IMR-90 (cell line): Measurements from ENCODE around the gene KCNAB2. TPM values are rescaled to one million over a fixed set of nuclear protein-coding genes. Genes with fewer than 3 reads are reported as not detected.

Experiments used
- ATAC-seq: fragments of 200-7000 bp; cut with Tn5 transposase; 2 replicates; pipeline ENCODE4 v1.9.1; 2020; ENCODE audit warnings: low read depth, mild to moderate bottlenecking, moderate library complexity
- BruUV-seq: library from RNA; stranded (reverse); fragments of 400-500 nt; replicated peaks from 2 replicates; lab custom pipeline; 2021; lab: Mats Ljungman, UMichigan
- CTCF ChIA-PET: fragments of 300-600 bp; formaldehyde crosslinking; extraction: SDS; loops from one replicate; lab custom pipeline; 2021; ENCODE audit warnings: antibody characterized with exemption; lab: Yijun Ruan, JAX
- POLR2A ChIA-PET: fragments of 300-600 bp; sonication (Branson Sonifier 250); formaldehyde crosslinking; loops from one replicate; lab custom pipeline; 2022; ENCODE audit warnings: antibody characterized with exemption; ENCODE audit not compliant: unreplicated experiment; lab: Charles Lee
- DNase-seq: peaks from one replicate; pipeline ENCODE4 v3.0.0; 2013
- H2AFZ ChIP-seq: replicated peaks from 2 replicates; pipeline ENCODE3; 2013; ENCODE audit warnings: low read length, mild to moderate bottlenecking; ENCODE audit not compliant: poor library complexity
- H2AK5ac ChIP-seq: 2 replicates; pipeline ENCODE4 v1.6.1; 2013; ENCODE audit warnings: low read depth, low read length, inconsistent platforms
- H2AK9ac ChIP-seq: replicated peaks from 2 replicates; pipeline ENCODE3; 2013; ENCODE audit warnings: mild to moderate bottlenecking, low read depth, low read length, moderate library complexity; ENCODE audit not compliant: poor library complexity
- H2BK120ac ChIP-seq: 2 replicates; pipeline ENCODE4 v1.6.1; 2013; ENCODE audit warnings: low read depth, low read length, inconsistent platforms
- H2BK15ac ChIP-seq: 3 replicates; pipeline ENCODE4 v1.6.1; 2013; ENCODE audit warnings: low read depth, low read length, inconsistent platforms
- H2BK20ac ChIP-seq: 2 replicates; pipeline ENCODE4 v1.6.1; 2013; ENCODE audit warnings: low read depth, mild to moderate bottlenecking, inconsistent platforms, low read length, moderate library complexity
- H2BK5ac ChIP-seq: 2 replicates; pipeline ENCODE4 v1.6.1; 2013; ENCODE audit warnings: mild to moderate bottlenecking, low read depth, low read length, inconsistent platforms; ENCODE audit not compliant: poor library complexity, severe bottlenecking
- H3K14ac ChIP-seq: replicated peaks from 2 replicates; pipeline ENCODE4 v1.6.1; 2013; ENCODE audit warnings: low read depth, low read length, inconsistent platforms
- H3K18ac ChIP-seq: 2 replicates; pipeline ENCODE4 v1.6.1; 2013; ENCODE audit warnings: low read depth, low read length, control low read depth
- H3K23ac ChIP-seq: 2 replicates; pipeline ENCODE4 v1.6.1; 2013; ENCODE audit warnings: low read depth, low read length, inconsistent platforms
- H3K27ac ChIP-seq: 2 replicates; pipeline ENCODE4 v1.5.1; 2013; ENCODE audit warnings: mild to moderate bottlenecking, control low read depth, low read length; ENCODE audit not compliant: insufficient read depth
- H3K27me3 ChIP-seq: 2 replicates; pipeline ENCODE4 v1.6.1; 2013; ENCODE audit warnings: low read length; ENCODE audit not compliant: control insufficient read depth, insufficient read depth
- H3K36me3 ChIP-seq: 2 replicates; pipeline ENCODE4 v1.6.1; 2013; ENCODE audit warnings: low read length, mixed read lengths; ENCODE audit not compliant: control insufficient read depth, insufficient read depth
- H3K4ac ChIP-seq: 2 replicates; pipeline ENCODE4 v1.6.1; 2013; ENCODE audit warnings: low read depth, low read length, inconsistent platforms
- H3K4me1 ChIP-seq: 2 replicates; pipeline ENCODE4 v1.6.1; 2013; ENCODE audit warnings: low read length, mixed read lengths; ENCODE audit not compliant: control insufficient read depth, insufficient read depth
- H3K4me2 ChIP-seq: 2 replicates; pipeline ENCODE4 v1.6.1; 2013; ENCODE audit warnings: low read depth, mild to moderate bottlenecking, control low read depth, low read length, moderate library complexity
- H3K4me3 ChIP-seq: 2 replicates; pipeline ENCODE4 v1.5.1; 2013; ENCODE audit warnings: low read depth, mild to moderate bottlenecking, control low read depth, low read length, moderate library complexity; ENCODE audit not compliant: insufficient read depth
- H3K56ac ChIP-seq: 2 replicates; pipeline ENCODE4 v1.6.1; 2013; ENCODE audit warnings: low read length, inconsistent platforms; ENCODE audit not compliant: insufficient read depth; ENCODE audit errors: extremely low read depth
- H3K79me1 ChIP-seq, 2 experiments: 2 replicates each; pipeline ENCODE4 v1.6.1; 2013; ENCODE audit warnings: low read length in 2 of 2, inconsistent platforms in 1 of 2, low read depth in 1 of 2
- H3K9ac ChIP-seq: 2 replicates; pipeline ENCODE4 v1.6.1; 2013; ENCODE audit warnings: low read depth, low read length, control low read depth
- H3K9me1 ChIP-seq: 2 replicates; pipeline ENCODE4 v1.6.1; 2013; ENCODE audit warnings: low read length, inconsistent platforms; ENCODE audit not compliant: insufficient read depth
- H3K9me3 ChIP-seq: 2 replicates; pipeline ENCODE4 v1.6.1; 2013; ENCODE audit warnings: low read length; ENCODE audit not compliant: control insufficient read depth, insufficient read depth
- H4K20me1 ChIP-seq: 2 replicates; pipeline ENCODE4 v1.6.1; 2013; ENCODE audit warnings: low read length, inconsistent platforms; ENCODE audit not compliant: insufficient read depth
- H4K5ac ChIP-seq: 2 replicates; pipeline ENCODE4 v1.6.1; 2013; ENCODE audit warnings: mild to moderate bottlenecking, low read depth, low read length, control low read depth
- H4K8ac ChIP-seq, 2 experiments: 2 replicates each; pipeline ENCODE4 v1.6.1; 2013; ENCODE audit warnings: low read depth in 2 of 2, low read length in 2 of 2, control low read depth in 1 of 2, inconsistent platforms in 1 of 2
- H4K91ac ChIP-seq: 2 replicates; pipeline ENCODE4 v1.6.1; 2013; ENCODE audit warnings: low read depth, low read length, inconsistent platforms; ENCODE audit not compliant: insufficient read depth
- BHLHE40 ChIP-seq: fragments of 150-350 bp; IDR thresholded peaks from 2 replicates; pipeline ENCODE4 v1.6.1; 2016; ENCODE audit warnings: mild to moderate bottlenecking, low read depth, low read length
- CEBPB ChIP-seq: IDR thresholded peaks from 2 replicates; pipeline ENCODE4 v1.6.1; 2012; ENCODE audit warnings: low read depth, low read length, improper control_type of control experiment
- CHD1 ChIP-seq: IDR thresholded peaks from 2 replicates; pipeline ENCODE4 v1.6.1; 2012; ENCODE audit warnings: low read depth, low read length, improper control_type of control experiment
- FOS ChIP-seq: fragments of 150-350 bp; IDR thresholded peaks from 2 replicates; pipeline ENCODE4 v1.6.1; 2016; ENCODE audit warnings: low read depth, low read length
- MAFK ChIP-seq: IDR thresholded peaks from 2 replicates; pipeline ENCODE4 v1.6.1; 2012; ENCODE audit warnings: low read depth, low read length, improper control_type of control experiment
- MAZ ChIP-seq: IDR thresholded peaks from 2 replicates; pipeline ENCODE4 v1.6.1; 2012; ENCODE audit warnings: low read depth, mild to moderate bottlenecking, low read length, improper control_type of control experiment, moderate library complexity, borderline replicate concordance
- MXI1 ChIP-seq: IDR thresholded peaks from 2 replicates; pipeline ENCODE4 v1.6.1; 2012; ENCODE audit warnings: low read depth, mild to moderate bottlenecking, low read length, moderate library complexity, borderline replicate concordance
- NFE2L2 ChIP-seq: fragments of 150-350 bp; IDR thresholded peaks from 2 replicates; pipeline ENCODE4 v1.6.1; 2016; ENCODE audit warnings: low read depth, mild to moderate bottlenecking, low read length
- POLR2A ChIP-seq: IDR thresholded peaks from 2 replicates; pipeline ENCODE4 v1.6.1; 2012; ENCODE audit warnings: mild to moderate bottlenecking, low read depth, low read length
- RAD21 ChIP-seq: IDR thresholded peaks from 2 replicates; pipeline ENCODE4 v1.6.1; 2012; ENCODE audit warnings: low read length, improper control_type of control experiment
- RCOR1 ChIP-seq: IDR thresholded peaks from 2 replicates; pipeline ENCODE4 v1.6.1; 2012; ENCODE audit warnings: mild to moderate bottlenecking, low read length, improper control_type of control experiment; ENCODE audit not compliant: insufficient replicate concordance
- RFX5 ChIP-seq: IDR thresholded peaks from 2 replicates; pipeline ENCODE4 v1.8.0; 2012; ENCODE audit warnings: low read depth, mild to moderate bottlenecking, low read length, moderate library complexity
- SMC3 ChIP-seq: fragments of 150-350 bp; IDR thresholded peaks from 2 replicates; pipeline ENCODE4 v1.6.1; 2016; ENCODE audit warnings: low read depth, mild to moderate bottlenecking, antibody characterized with exemption, low read length, moderate library complexity
- WGBS, 2 experiments: methylation state at CpG; one replicate each; pipeline versions ENCODE4 v1.1.5 to v1.1.7; 2013; ENCODE audit warnings: missing lambda C conversion rate in 2 of 2; ENCODE audit not compliant: insufficient read length in 1 of 2; ENCODE audit errors: extremely low coverage in 2 of 2; 5-methylcytosine and 5-hydroxymethylcytosine counted together
- dilution Hi-C: fragments of 300-500 bp; cut with HindIII; formaldehyde crosslinking; loops from one replicate; pipeline ENCODE4 v1.14.3; 2018; ENCODE audit warnings: low sequenced_read_pairs; ENCODE audit not compliant: unreplicated experiment
- in situ Hi-C: fragments of 300-500 bp; cut with MboI; formaldehyde crosslinking; loops from 3 replicates; pipeline ENCODE4 v1.14.3; 2019; ENCODE audit warnings: low sequenced_read_pairs, inconsistent platforms, mixed read lengths
- intact Hi-C: fragments of 100-400 bp; cut with micrococcal nuclease; formaldehyde crosslinking; loops from 2 replicates; pipeline ENCODE4 v1.10.0; 2022
- polyA plus RNA-seq, 3 experiments: library from polyadenylated mRNA; depleted of rRNA; stranded (reverse); fragments of >200 nt; gene quantifications; 2 replicates each; pipeline ENCODE4 v1.2.3, GENCODE V29; 2012; ENCODE audit warnings: low replicate concordance in 1 of 3
- total RNA-seq: library from RNA; depleted of rRNA; stranded (reverse); fragments of >200 nt; gene quantifications from 2 replicates; pipeline ENCODE4 v1.2.3, GENCODE V29; 2012
- TF ChIP-seq, protein P1 (sequence below): fragments of 150-350 bp; IDR thresholded peaks from 2 replicates; pipeline ENCODE4 v1.6.1; 2016; ENCODE audit warnings: low read depth, mild to moderate bottlenecking, low read length, moderate library complexity, borderline replicate concordance
- TF ChIP-seq, protein P2 (sequence below): fragments of 150-350 bp; IDR thresholded peaks from 2 replicates; pipeline ENCODE4 v1.6.1; 2017; ENCODE audit warnings: mild to moderate bottlenecking, antibody characterized with exemption, low read length, low read depth
- TF ChIP-seq, protein P3 (sequence below): conservative IDR thresholded peaks from 2 replicates; pipeline ENCODE4 v1.5.1; 2012; ENCODE audit warnings: mild to moderate bottlenecking, low read depth, low read length, improper control_type of control experiment

Gene KCNAB2
- total and polyA plus RNA-seq, 2 of the 4 experiments (the other 2 are of a cell fraction): 1.3 to 4.2 TPM

DNA sequence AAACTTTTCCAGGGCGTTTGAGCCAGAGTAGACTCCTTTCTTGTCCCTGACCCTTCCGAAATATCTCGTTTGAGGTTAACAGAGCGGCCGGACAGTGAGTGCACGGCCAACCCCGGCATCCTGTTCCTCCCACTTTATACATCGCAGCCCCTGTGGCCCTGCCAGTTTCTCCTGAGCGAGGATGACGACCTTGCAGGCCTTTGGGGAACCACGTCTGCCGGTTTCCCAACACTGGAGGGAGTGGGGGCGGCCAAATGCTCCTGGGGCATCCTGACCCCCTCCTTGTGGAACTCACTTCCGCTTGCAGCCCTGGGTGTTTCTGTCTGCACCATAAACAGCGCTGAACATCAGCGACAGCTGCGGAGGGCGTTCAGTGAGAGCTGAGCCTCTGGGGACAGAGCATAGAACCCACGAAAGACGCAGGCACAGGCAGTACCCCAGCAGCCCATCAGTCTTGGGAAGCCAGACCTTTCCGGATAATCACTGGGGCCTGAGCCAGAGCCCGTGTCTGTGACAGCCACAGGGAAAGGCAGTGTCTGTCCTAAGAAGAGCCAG, 4.8 kb upstream of the KCNAB2 start:
- Histone ChIP-seq H3K18ac (no peak overlapping the region), H3K27ac (no peak overlapping the region), H2AK5ac (no peak overlapping the region), H3K14ac (no peak overlapping the region), H3K4me2 (no peak overlapping the region), H3K79me1 (no peaks in the 10 kb centered on the region), H2AFZ (no peak overlapping the region), H3K4ac (no peak overlapping the region), H2BK15ac (no peak overlapping the region), H3K27me3 (peaks cover 11% of the 10 kb centered on the region; the same call in 1 of the 2 replicates), H2AK9ac (no peak overlapping the region), H4K5ac (no peak overlapping the region), H3K4me1 (no peaks in the 10 kb centered on the region), H4K8ac (no peak overlapping the region), H2BK120ac (no peak overlapping the region), H3K9ac (no peak overlapping the region), H3K9me3 (no peaks in the 10 kb centered on the region), H3K56ac (no peak overlapping the region), H4K20me1 (no peaks in the 10 kb centered on the region), H2BK20ac (no peak overlapping the region), H3K36me3 (no peaks in the 10 kb centered on the region), H3K9me1 (no peaks in the 10 kb centered on the region), H3K4me3 (no peak overlapping the region), H2BK5ac (no peak overlapping the region), H4K91ac (no peak overlapping the region), H3K23ac (no peak overlapping the region)
- intact Hi-C loops (no loop called here), dilution Hi-C loops (no loop called here), in situ Hi-C loops (no loop called here)
- 71% methylated on average over 14 of the region's 22 CpGs; no CpG with 5 or more reads in 1 of the 2 experiments for WGBS, 2 experiments
- DNase-seq (no peak), ATAC-seq (no peak)
- BruUV-seq: no TSS peak
- ChIA-PET CTCF (no interaction called here), POLR2A (no interaction called here)
- no peak for TF ChIP-seq CHD1
- TF ChIP-seq MAZ: no peak
- no peak for TF ChIP-seq SMC3
- TF ChIP-seq POLR2A: no peak
- no peak for TF ChIP-seq NFE2L2
- no peak for TF ChIP-seq RFX5
- TF ChIP-seq, protein P1, sequence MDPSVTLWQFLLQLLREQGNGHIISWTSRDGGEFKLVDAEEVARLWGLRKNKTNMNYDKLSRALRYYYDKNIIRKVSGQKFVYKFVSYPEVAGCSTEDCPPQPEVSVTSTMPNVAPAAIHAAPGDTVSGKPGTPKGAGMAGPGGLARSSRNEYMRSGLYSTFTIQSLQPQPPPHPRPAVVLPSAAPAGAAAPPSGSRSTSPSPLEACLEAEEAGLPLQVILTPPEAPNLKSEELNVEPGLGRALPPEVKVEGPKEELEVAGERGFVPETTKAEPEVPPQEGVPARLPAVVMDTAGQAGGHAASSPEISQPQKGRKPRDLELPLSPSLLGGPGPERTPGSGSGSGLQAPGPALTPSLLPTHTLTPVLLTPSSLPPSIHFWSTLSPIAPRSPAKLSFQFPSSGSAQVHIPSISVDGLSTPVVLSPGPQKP: no peak
- TF ChIP-seq, protein P2, sequence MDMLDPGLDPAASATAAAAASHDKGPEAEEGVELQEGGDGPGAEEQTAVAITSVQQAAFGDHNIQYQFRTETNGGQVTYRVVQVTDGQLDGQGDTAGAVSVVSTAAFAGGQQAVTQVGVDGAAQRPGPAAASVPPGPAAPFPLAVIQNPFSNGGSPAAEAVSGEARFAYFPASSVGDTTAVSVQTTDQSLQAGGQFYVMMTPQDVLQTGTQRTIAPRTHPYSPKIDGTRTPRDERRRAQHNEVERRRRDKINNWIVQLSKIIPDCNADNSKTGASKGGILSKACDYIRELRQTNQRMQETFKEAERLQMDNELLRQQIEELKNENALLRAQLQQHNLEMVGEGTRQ: no peak
- TF ChIP-seq FOS: no peak
- no peak for TF ChIP-seq RAD21
- no peak for TF ChIP-seq BHLHE40
- no peak for TF ChIP-seq RCOR1
- no peak for TF ChIP-seq MAFK
- TF ChIP-seq CEBPB: no peak
- no peak for TF ChIP-seq MXI1
- TF ChIP-seq, protein P3, sequence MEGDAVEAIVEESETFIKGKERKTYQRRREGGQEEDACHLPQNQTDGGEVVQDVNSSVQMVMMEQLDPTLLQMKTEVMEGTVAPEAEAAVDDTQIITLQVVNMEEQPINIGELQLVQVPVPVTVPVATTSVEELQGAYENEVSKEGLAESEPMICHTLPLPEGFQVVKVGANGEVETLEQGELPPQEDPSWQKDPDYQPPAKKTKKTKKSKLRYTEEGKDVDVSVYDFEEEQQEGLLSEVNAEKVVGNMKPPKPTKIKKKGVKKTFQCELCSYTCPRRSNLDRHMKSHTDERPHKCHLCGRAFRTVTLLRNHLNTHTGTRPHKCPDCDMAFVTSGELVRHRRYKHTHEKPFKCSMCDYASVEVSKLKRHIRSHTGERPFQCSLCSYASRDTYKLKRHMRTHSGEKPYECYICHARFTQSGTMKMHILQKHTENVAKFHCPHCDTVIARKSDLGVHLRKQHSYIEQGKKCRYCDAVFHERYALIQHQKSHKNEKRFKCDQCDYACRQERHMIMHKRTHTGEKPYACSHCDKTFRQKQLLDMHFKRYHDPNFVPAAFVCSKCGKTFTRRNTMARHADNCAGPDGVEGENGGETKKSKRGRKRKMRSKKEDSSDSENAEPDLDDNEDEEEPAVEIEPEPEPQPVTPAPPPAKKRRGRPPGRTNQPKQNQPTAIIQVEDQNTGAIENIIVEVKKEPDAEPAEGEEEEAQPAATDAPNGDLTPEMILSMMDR: no peak
